Amniotic stem cell (primary cell): Measurements from ENCODE around the gene GNAO1.
"Not testable (repeated sequence)": the region's sequence is repeated elsewhere in the genome, so short reads cannot be mapped to it uniquely, and the experiment has no call there.

Experiments
- DNase-seq: peaks from one replicate; lab custom pipeline; 2025; lab: John Stamatoyannopoulos, UW

The GNAO1 gene

GRCh38 chr16:56365552-56365951 is 174.3 kb downstream of the GNAO1 start:
- no peak for DNase-seq

GRCh38 chr16:56366945-56367344 is 175.7 kb downstream of the GNAO1 start:
- DNase-seq: no peak

- DNase-seq: no peak
These were observed 176.5 kb downstream of the GNAO1 start for GRCh38 chr16:56367764-56368163.

- no peak for DNase-seq
These were observed 177.3 kb downstream of the GNAO1 start for GRCh38 chr16:56368545-56368944.

- DNase-seq: no peak
These were observed 177.9 kb downstream of the GNAO1 start for GRCh38 chr16:56369202-56369601.

- no peak for DNase-seq
These were observed 179.0 kb downstream of the GNAO1 start for GRCh38 chr16:56370185-56370874.

GRCh38 chr16:56370875-56371659 is 179.8 kb downstream of the GNAO1 start:
- DNase-seq: no peak

- no peak for DNase-seq
These were observed 180.3 kb downstream of the GNAO1 start for GRCh38 chr16:56371660-56371937.

- DNase-seq: no peak
These were observed 180.8 kb downstream of the GNAO1 start for GRCh38 chr16:56372013-56372634.

- no peak for DNase-seq
These were observed 181.7 kb downstream of the GNAO1 start for GRCh38 chr16:56373003-56373402.

GRCh38 chr16:56375792-56376191 is 184.5 kb downstream of the GNAO1 start:
- not testable (repeated sequence) for DNase-seq

- not testable (repeated sequence) for DNase-seq
These were observed 187.8 kb downstream of the GNAO1 start for GRCh38 chr16:56379044-56379443.

- DNase-seq: not testable (repeated sequence)
These were observed 189.6 kb downstream of the GNAO1 start for GRCh38 chr16:56380778-56381485.

GRCh38 chr16:56382459-56382858 is 191.2 kb downstream of the GNAO1 start:
- DNase-seq: no peak

GRCh38 chr16:56382901-56383355 is 191.6 kb downstream of the GNAO1 start:
- no peak for DNase-seq

GRCh38 chr16:56384074-56384721 is 192.9 kb downstream of the GNAO1 start:
- DNase-seq: no peak

GRCh38 chr16:56387396-56387795 is 196.1 kb downstream of the GNAO1 start:
- DNase-seq: no peak

- DNase-seq: no peak
These were observed 196.9 kb downstream of the GNAO1 start for GRCh38 chr16:56388209-56388608.

GRCh38 chr16:56389554-56389953 is 198.3 kb downstream of the GNAO1 start:
- no peak for DNase-seq

- DNase-seq: not testable (repeated sequence)
These were observed 205.4 kb downstream of the GNAO1 start for GRCh38 chr16:56396724-56397123.

GRCh38 chr16:56399047-56399446 is 207.8 kb downstream of the GNAO1 start:
- DNase-seq: no peak

- DNase-seq: no peak
These were observed 208.2 kb downstream of the GNAO1 start for GRCh38 chr16:56399486-56399885.
